H1 (cell line): ENCODE results near the gene BARX1. TPM values are rescaled to one million over a fixed set of nuclear protein-coding genes. Genes with fewer than 3 reads are reported as not detected.

ENCODE experiments used
- BACH1 ChIP-seq: IDR thresholded peaks from 2 replicates; pipeline ENCODE4 v1.6.1; 2012; ENCODE audit warnings: low read length, improper control_type of control experiment
- CBX8 ChIP-seq: fragments of 300-800, 300-1000 bp; sonication (generic); IDR thresholded peaks from 2 replicates; pipeline ENCODE4 v1.7.1; 2016; ENCODE audit warnings: low read depth, low read length, borderline replicate concordance
- CEBPB ChIP-seq: IDR thresholded peaks from 2 replicates; pipeline ENCODE4 v1.6.1; 2012; ENCODE audit warnings: low read depth, low read length
- CHD7 ChIP-seq: fragments of 300-600 bp; sonication (generic); IDR thresholded peaks from 2 replicates; pipeline ENCODE4 v1.7.1; 2012; ENCODE audit warnings: low read length, moderate library complexity, mild to moderate bottlenecking, inconsistent platforms; ENCODE audit not compliant: insufficient replicate concordance
- E2F6 ChIP-seq: IDR thresholded peaks from 2 replicates; pipeline ENCODE4 v1.6.1; 2012; ENCODE audit warnings: inconsistent platforms
- KDM1A ChIP-seq: fragments of 200-600, 300-600 bp; sonication (generic); IDR thresholded peaks from 2 replicates; pipeline ENCODE4 v1.7.1; 2016; ENCODE audit warnings: mild to moderate bottlenecking, low read length, borderline replicate concordance
- KDM4A ChIP-seq: IDR thresholded peaks from one replicate; pipeline ENCODE4 v1.7.1; 2012; ENCODE audit warnings: low read depth, mild to moderate bottlenecking, moderate library complexity, low read length, inconsistent platforms; ENCODE audit not compliant: severe bottlenecking
- SIX5 ChIP-seq: IDR thresholded peaks from 2 replicates; pipeline ENCODE4 v1.6.1; 2011; ENCODE audit warnings: mild to moderate bottlenecking, low read depth, low read length
- TBP ChIP-seq: IDR thresholded peaks from 2 replicates; pipeline ENCODE4 v1.6.1; 2011; ENCODE audit warnings: low read depth, low read length, improper control_type of control experiment
- TEAD4 ChIP-seq: IDR thresholded peaks from 2 replicates; pipeline ENCODE4 v1.6.1; 2012; ENCODE audit warnings: low read depth, low read length, inconsistent platforms, mixed read lengths
- polyA plus RNA-seq, 7 experiments: library from polyadenylated mRNA; depleted of rRNA in 3 of 7; stranded (reverse) in 5 of 7; unstranded in 2 of 7; fragments of >200 nt in 5 of 7; fragments of 200-250 nt in 2 of 7; gene quantifications; 1 replicate in 5 of 7; 2 replicates in 1 of 7; 4 replicates in 1 of 7; pipeline versions ENCODE4 v1.2.1 to v1.2.3, GENCODE V29; 2011 to 2013; ENCODE audit warnings: missing spikeins in 2 of 7, mixed read lengths in 2 of 7
- total RNA-seq: library from RNA; stranded (reverse); fragmentation: NEBNext Ultra II Directional; extraction: Animal tissue kit (Norgen Biotek cat#: 25700); gene quantifications from 2 replicates; pipeline ENCODE4 v1.2.1, GENCODE V29; 2021

The BARX1 gene
- total and polyA plus RNA-seq, 2 of the 8 experiments (the other 6 are each of a cell fraction or from before 2014, with no cell fraction given) = 0.79 to 2.6 TPM

GRCh38 chr9:93984860-93985259 lies 29.7 kb upstream of the BARX1 start (continued):
- TF ChIP-seq CHD7 = no peak
- no peak for TF ChIP-seq KDM4A
- TF ChIP-seq E2F6 = no peak
- TF ChIP-seq KDM1A = no peak
- TF ChIP-seq SIX5 = no peak
- TF ChIP-seq TEAD4 = no peak
- no peak for TF ChIP-seq BACH1
- TF ChIP-seq CEBPB = no peak
- TF ChIP-seq CBX8 = no peak
- TF ChIP-seq TBP = no peak
